Measurements from ENCODE around the gene NCOA3.
A peak's percentile ranks its signal among the peaks of the same experiment; 100 is the strongest.

The NCOA3 gene

GRCh38 chr20:47669489-47669888 is 167.8 kb downstream of the NCOA3 start:
- DNase-seq = no peak

- no peak for DNase-seq
Observed at GRCh38 chr20:47669927-47670890, 168.5 kb downstream of the NCOA3 start.

- DNase-seq = no peak
Observed at GRCh38 chr20:47670913-47671312, 169.2 kb downstream of the NCOA3 start.

- no peak for DNase-seq
Observed at GRCh38 chr20:47672166-47672565, 170.5 kb downstream of the NCOA3 start.

GRCh38 chr20:47672886-47673670 is 171.4 kb downstream of the NCOA3 start:
- no peak for DNase-seq

- no peak for DNase-seq
Observed at GRCh38 chr20:47673671-47673955, 171.9 kb downstream of the NCOA3 start.

GRCh38 chr20:47674145-47674544 is 172.5 kb downstream of the NCOA3 start:
- DNase-seq = no peak

GRCh38 chr20:47674686-47675085 is 173.0 kb downstream of the NCOA3 start:
- no peak for DNase-seq

- no peak for DNase-seq
Observed at GRCh38 chr20:47675190-47676142, 173.8 kb downstream of the NCOA3 start.

GRCh38 chr20:47676219-47676721 is 174.6 kb downstream of the NCOA3 start:
- DNase-seq = no peak

GRCh38 chr20:47676912-47677634 is 175.4 kb downstream of the NCOA3 start:
- peak in 1 of 2 donors; percentile 4 for DNase-seq

GRCh38 chr20:47677635-47678453 is 176.2 kb downstream of the NCOA3 start:
- peak; percentile 43 to 45 for DNase-seq

GRCh38 chr20:47678536-47678935 is 176.8 kb downstream of the NCOA3 start:
- no peak for DNase-seq

- DNase-seq = no peak
Observed at GRCh38 chr20:47679462-47679861, 177.8 kb downstream of the NCOA3 start.

- no peak for DNase-seq
Observed at GRCh38 chr20:47680804-47681529, 179.3 kb downstream of the NCOA3 start.

GRCh38 chr20:47682028-47682783 is 180.5 kb downstream of the NCOA3 start:
- no peak for DNase-seq

GRCh38 chr20:47682916-47683315 is 181.2 kb downstream of the NCOA3 start:
- no peak for DNase-seq

GRCh38 chr20:47684306-47685080 is 182.8 kb downstream of the NCOA3 start:
- no peak for DNase-seq

- DNase-seq = no peak
Observed at GRCh38 chr20:47686545-47686944, 184.9 kb downstream of the NCOA3 start.
